IMR-90 (cell line): Measurements from ENCODE around the gene SCFD2. TPM values are rescaled to one million over a fixed set of nuclear protein-coding genes. Genes with fewer than 3 reads are reported as not detected.

Source experiments
- ATAC-seq: fragments of 200-7000 bp; cut with Tn5 transposase; 2 replicates; pipeline ENCODE4 v1.9.1; 2020; ENCODE audit warnings: low read depth, mild to moderate bottlenecking, moderate library complexity
- BruUV-seq: library from RNA; stranded (reverse); fragments of 400-500 nt; replicated peaks from 2 replicates; lab custom pipeline; 2021; lab: Mats Ljungman, UMichigan
- CTCF ChIA-PET: fragments of 300-600 bp; formaldehyde crosslinking; extraction: SDS; loops from one replicate; lab custom pipeline; 2021; ENCODE audit warnings: antibody characterized with exemption; lab: Yijun Ruan, JAX
- POLR2A ChIA-PET: fragments of 300-600 bp; sonication (Branson Sonifier 250); formaldehyde crosslinking; loops from one replicate; lab custom pipeline; 2022; ENCODE audit warnings: antibody characterized with exemption; ENCODE audit not compliant: unreplicated experiment; lab: Charles Lee
- DNase-seq: peaks from one replicate; pipeline ENCODE4 v3.0.0; 2013
- H2AFZ ChIP-seq: replicated peaks from 2 replicates; pipeline ENCODE3; 2013; ENCODE audit warnings: low read length, mild to moderate bottlenecking; ENCODE audit not compliant: poor library complexity
- H2AK5ac ChIP-seq: 2 replicates; pipeline ENCODE4 v1.6.1; 2013; ENCODE audit warnings: low read depth, low read length, inconsistent platforms
- H2AK9ac ChIP-seq: replicated peaks from 2 replicates; pipeline ENCODE3; 2013; ENCODE audit warnings: mild to moderate bottlenecking, low read depth, low read length, moderate library complexity; ENCODE audit not compliant: poor library complexity
- H2BK120ac ChIP-seq: 2 replicates; pipeline ENCODE4 v1.6.1; 2013; ENCODE audit warnings: low read depth, low read length, inconsistent platforms
- H2BK15ac ChIP-seq: 3 replicates; pipeline ENCODE4 v1.6.1; 2013; ENCODE audit warnings: low read depth, low read length, inconsistent platforms
- H2BK20ac ChIP-seq: 2 replicates; pipeline ENCODE4 v1.6.1; 2013; ENCODE audit warnings: low read depth, mild to moderate bottlenecking, inconsistent platforms, low read length, moderate library complexity
- H2BK5ac ChIP-seq: 2 replicates; pipeline ENCODE4 v1.6.1; 2013; ENCODE audit warnings: mild to moderate bottlenecking, low read depth, low read length, inconsistent platforms; ENCODE audit not compliant: poor library complexity, severe bottlenecking
- H3K14ac ChIP-seq: replicated peaks from 2 replicates; pipeline ENCODE4 v1.6.1; 2013; ENCODE audit warnings: low read depth, low read length, inconsistent platforms
- H3K18ac ChIP-seq: 2 replicates; pipeline ENCODE4 v1.6.1; 2013; ENCODE audit warnings: low read depth, low read length, control low read depth
- H3K23ac ChIP-seq: 2 replicates; pipeline ENCODE4 v1.6.1; 2013; ENCODE audit warnings: low read depth, low read length, inconsistent platforms
- H3K27ac ChIP-seq: 2 replicates; pipeline ENCODE4 v1.5.1; 2013; ENCODE audit warnings: mild to moderate bottlenecking, control low read depth, low read length; ENCODE audit not compliant: insufficient read depth
- H3K27me3 ChIP-seq: 2 replicates; pipeline ENCODE4 v1.6.1; 2013; ENCODE audit warnings: low read length; ENCODE audit not compliant: control insufficient read depth, insufficient read depth
- H3K36me3 ChIP-seq: 2 replicates; pipeline ENCODE4 v1.6.1; 2013; ENCODE audit warnings: low read length, mixed read lengths; ENCODE audit not compliant: control insufficient read depth, insufficient read depth
- H3K4ac ChIP-seq: 2 replicates; pipeline ENCODE4 v1.6.1; 2013; ENCODE audit warnings: low read depth, low read length, inconsistent platforms
- H3K4me1 ChIP-seq: 2 replicates; pipeline ENCODE4 v1.6.1; 2013; ENCODE audit warnings: low read length, mixed read lengths; ENCODE audit not compliant: control insufficient read depth, insufficient read depth
- H3K4me2 ChIP-seq: 2 replicates; pipeline ENCODE4 v1.6.1; 2013; ENCODE audit warnings: low read depth, mild to moderate bottlenecking, control low read depth, low read length, moderate library complexity
- H3K4me3 ChIP-seq: 2 replicates; pipeline ENCODE4 v1.5.1; 2013; ENCODE audit warnings: low read depth, mild to moderate bottlenecking, control low read depth, low read length, moderate library complexity; ENCODE audit not compliant: insufficient read depth
- H3K56ac ChIP-seq: 2 replicates; pipeline ENCODE4 v1.6.1; 2013; ENCODE audit warnings: low read length, inconsistent platforms; ENCODE audit not compliant: insufficient read depth; ENCODE audit errors: extremely low read depth
- H3K79me1 ChIP-seq, 2 experiments: 2 replicates each; pipeline ENCODE4 v1.6.1; 2013; ENCODE audit warnings: low read length in 2 of 2, inconsistent platforms in 1 of 2, low read depth in 1 of 2
- H3K9ac ChIP-seq: 2 replicates; pipeline ENCODE4 v1.6.1; 2013; ENCODE audit warnings: low read depth, low read length, control low read depth
- H3K9me1 ChIP-seq: 2 replicates; pipeline ENCODE4 v1.6.1; 2013; ENCODE audit warnings: low read length, inconsistent platforms; ENCODE audit not compliant: insufficient read depth
- H3K9me3 ChIP-seq: 2 replicates; pipeline ENCODE4 v1.6.1; 2013; ENCODE audit warnings: low read length; ENCODE audit not compliant: control insufficient read depth, insufficient read depth
- H4K20me1 ChIP-seq: 2 replicates; pipeline ENCODE4 v1.6.1; 2013; ENCODE audit warnings: low read length, inconsistent platforms; ENCODE audit not compliant: insufficient read depth
- H4K5ac ChIP-seq: 2 replicates; pipeline ENCODE4 v1.6.1; 2013; ENCODE audit warnings: mild to moderate bottlenecking, low read depth, low read length, control low read depth
- H4K8ac ChIP-seq, 2 experiments: 2 replicates each; pipeline ENCODE4 v1.6.1; 2013; ENCODE audit warnings: low read depth in 2 of 2, low read length in 2 of 2, control low read depth in 1 of 2, inconsistent platforms in 1 of 2
- H4K91ac ChIP-seq: 2 replicates; pipeline ENCODE4 v1.6.1; 2013; ENCODE audit warnings: low read depth, low read length, inconsistent platforms; ENCODE audit not compliant: insufficient read depth
- FOS ChIP-seq: fragments of 150-350 bp; IDR thresholded peaks from 2 replicates; pipeline ENCODE4 v1.6.1; 2016; ENCODE audit warnings: low read depth, low read length
- SMC3 ChIP-seq: fragments of 150-350 bp; IDR thresholded peaks from 2 replicates; pipeline ENCODE4 v1.6.1; 2016; ENCODE audit warnings: low read depth, mild to moderate bottlenecking, antibody characterized with exemption, low read length, moderate library complexity
- WGBS, 2 experiments: methylation state at CpG; one replicate each; pipeline versions ENCODE4 v1.1.5 to v1.1.7; 2013; ENCODE audit warnings: missing lambda C conversion rate in 2 of 2; ENCODE audit not compliant: insufficient read length in 1 of 2; ENCODE audit errors: extremely low coverage in 2 of 2; 5-methylcytosine and 5-hydroxymethylcytosine counted together
- dilution Hi-C: fragments of 300-500 bp; cut with HindIII; formaldehyde crosslinking; loops from one replicate; pipeline ENCODE4 v1.14.3; 2018; ENCODE audit warnings: low sequenced_read_pairs; ENCODE audit not compliant: unreplicated experiment
- in situ Hi-C: fragments of 300-500 bp; cut with MboI; formaldehyde crosslinking; loops from 3 replicates; pipeline ENCODE4 v1.14.3; 2019; ENCODE audit warnings: low sequenced_read_pairs, inconsistent platforms, mixed read lengths
- intact Hi-C: fragments of 100-400 bp; cut with micrococcal nuclease; formaldehyde crosslinking; loops from 2 replicates; pipeline ENCODE4 v1.10.0; 2022
- polyA plus RNA-seq, 3 experiments: library from polyadenylated mRNA; depleted of rRNA; stranded (reverse); fragments of >200 nt; gene quantifications; 2 replicates each; pipeline ENCODE4 v1.2.3, GENCODE V29; 2012; ENCODE audit warnings: low replicate concordance in 1 of 3
- total RNA-seq: library from RNA; depleted of rRNA; stranded (reverse); fragments of >200 nt; gene quantifications from 2 replicates; pipeline ENCODE4 v1.2.3, GENCODE V29; 2012

The SCFD2 gene
- total and polyA plus RNA-seq, 2 of the 4 experiments (the other 2 are of a cell fraction) = 18.9 to 62.4 TPM

- no peak for ATAC-seq
- Histone ChIP-seq H3K4me3 (no peak overlapping the region), H3K23ac (peak overlapping the region; percentile 53), H3K56ac (peak overlapping the region; percentile 28; the same call in 1 of the 2 replicates), H3K18ac (peak overlapping the region; percentile 63), H3K9me3 (no peaks in the 10 kb centered on the region), H3K4ac (peak overlapping the region; percentile 95), H4K20me1 (peaks cover 5% of the 10 kb centered on the region; the same call in 1 of the 2 replicates), H3K27ac (peak overlapping the region; percentile 82; the same call in 1 of the 2 replicates), H3K79me1 (0 out of 4 replicates have a peak, but pooled peaks cover 0 to 3% of the 10 kb centered on the region in 2 experiments), H3K9me1 (peaks cover 18% of the 10 kb centered on the region), H3K36me3 (no peaks in the 10 kb centered on the region), H2AFZ (no peak overlapping the region), H3K9ac (no peak overlapping the region), H2AK5ac (peak overlapping the region; percentile 98), H3K4me2 (no peak overlapping the region), H4K5ac (no peak overlapping the region; the same call in 1 of the 2 replicates), H2BK20ac (peak overlapping the region; percentile 98), H4K91ac (peak overlapping the region; percentile 60), H2AK9ac (no peak overlapping the region), H3K4me1 (peaks cover 21% of the 10 kb centered on the region), H2BK120ac (peak overlapping the region; percentile 86), H3K27me3 (no peaks in the 10 kb centered on the region), H2BK5ac (no peak overlapping the region), H3K14ac (peak overlapping the region; percentile 82), H4K8ac (peak overlapping the region; percentile 7 to 22; a peak in 2 of 4 replicates), H2BK15ac (peak overlapping the region; percentile 56; the same call in 2 of the 3 replicates)
- TF ChIP-seq SMC3 (no peak), FOS (no peak)
- ChIA-PET CTCF (interaction anchor here (0.6 to 1.3 kb wide), 2 partner anchors 20 to 1331 kb away, joined by 3 to 5 read pairs; no protein-coding TSS in a partner anchor), POLR2A (no interaction called here)
- DNase-seq = no peak
- no CpG with 5 or more reads among the region's 1 CpG for WGBS, 2 experiments
- BruUV-seq = no TSS peak
- intact Hi-C loops (loop anchor here (2.0 to 5.0 kb wide), 2 partner anchors 66 to 69 kb away; no protein-coding TSS in a partner anchor), in situ Hi-C loops (no loop called here), dilution Hi-C loops (no loop called here)
These were observed 474.1 kb downstream of the SCFD2 start for GRCh38 chr4:52891743-52892142.
